Fibroblast of lung (primary cell): ENCODE measurements around the gene SSMEM1. TPM values are rescaled to one million over a fixed set of nuclear protein-coding genes. Genes with fewer than 3 reads are reported as not detected.

Source experiments
- DNase-seq, 2 donors: peaks; one replicate each; pipeline versions ENCODE4 v3.0.0 to v3.0.0-alpha.2; 2010; ENCODE audit warnings: low read depth in 2 of 2
- H2AFZ ChIP-seq: 2 replicates; pipeline ENCODE4 v1.5.1; 2012; ENCODE audit warnings: low read length, control low read depth, inconsistent platforms
- H3K27ac ChIP-seq: 2 replicates; pipeline ENCODE4 v1.5.1; 2011; ENCODE audit warnings: low read length, control low read depth; ENCODE audit not compliant: insufficient read depth
- H3K27me3 ChIP-seq: 2 replicates; pipeline ENCODE4 v1.5.1; 2011; ENCODE audit warnings: mild to moderate bottlenecking, low read length; ENCODE audit not compliant: control insufficient read depth, insufficient read depth
- H3K36me3 ChIP-seq: 2 replicates; pipeline ENCODE4 v1.5.1; 2011; ENCODE audit warnings: low read length; ENCODE audit not compliant: control insufficient read depth, insufficient read depth
- H3K4me1 ChIP-seq: 2 replicates; pipeline ENCODE4 v1.5.1; 2011; ENCODE audit warnings: low read length; ENCODE audit not compliant: control insufficient read depth, insufficient read depth; ENCODE audit errors: extremely low read depth
- H3K4me2 ChIP-seq: 2 replicates; pipeline ENCODE4 v1.5.1; 2011; ENCODE audit warnings: low read length, control low read depth; ENCODE audit not compliant: insufficient read depth; ENCODE audit errors: extremely low read depth
- H3K4me3 ChIP-seq, 4 experiments: fragments of 200-600 bp in 1 of 4; sonication (generic) in 1 of 4; replicated peaks in 1 of 4; 2 replicates each; pipeline ENCODE4 v1.5.1; 2011 to 2016; ENCODE audit warnings: low read length in 4 of 4, low read depth in 3 of 4, mild to moderate bottlenecking in 3 of 4, control low read depth in 2 of 4, inconsistent platforms in 1 of 4, mixed read lengths in 1 of 4; ENCODE audit not compliant: insufficient read depth in 1 of 4; ENCODE audit errors: control extremely low read depth in 1 of 4
- H3K79me2 ChIP-seq: 2 replicates; pipeline ENCODE4 v1.5.1; 2012; ENCODE audit warnings: mild to moderate bottlenecking, low read length, inconsistent platforms; ENCODE audit not compliant: control insufficient read depth, insufficient read depth
- H3K9ac ChIP-seq: 2 replicates; pipeline ENCODE4 v1.5.1; 2011; ENCODE audit warnings: mild to moderate bottlenecking, low read length, control low read depth; ENCODE audit not compliant: insufficient read depth
- H3K9me3 ChIP-seq: 2 replicates; pipeline ENCODE4 v1.5.1; 2012; ENCODE audit warnings: low read depth, low read length; ENCODE audit not compliant: control insufficient read depth, insufficient read depth
- H4K20me1 ChIP-seq: 2 replicates; pipeline ENCODE4 v1.5.1; 2011; ENCODE audit warnings: low read length; ENCODE audit not compliant: control insufficient read depth, insufficient read depth; ENCODE audit errors: extremely low read depth
- EZH2 ChIP-seq: IDR thresholded peaks from 2 replicates; pipeline ENCODE4 v1.5.1; 2012; ENCODE audit warnings: low read length, control low read depth, mild to moderate bottlenecking; ENCODE audit errors: missing control alignments
- polyA plus RNA-seq, 2 donors: library from polyadenylated mRNA; depleted of rRNA in 1 of 2; stranded (reverse) in 1 of 2; unstranded in 1 of 2; fragments of >200 nt; gene quantifications; 2 replicates each; pipeline ENCODE4 v1.2.1, GENCODE V29; 2011 to 2012; ENCODE audit warnings: missing spikeins in 1 of 2
- total RNA-seq: library from RNA; depleted of rRNA; stranded (reverse); fragments of >200 nt; gene quantifications from 2 replicates; pipeline ENCODE4 v1.2.1, GENCODE V29; 2014
- TF ChIP-seq, protein P1 (sequence below), 2 donors: IDR thresholded peaks in 1 of 2; conservative IDR thresholded peaks in 1 of 2; 1 replicate in 1 of 2; 2 replicates in 1 of 2; pipeline ENCODE4 v1.5.1; 2011 to 2012; ENCODE audit warnings: low read length in 2 of 2, control low read depth in 1 of 2, inconsistent platforms in 1 of 2, low read depth in 1 of 2, mild to moderate bottlenecking in 1 of 2

The SSMEM1 gene
- total and polyA plus RNA-seq, 2 donors (not counting 1 experiment from before 2014, with no cell fraction given): not detected

DNA sequence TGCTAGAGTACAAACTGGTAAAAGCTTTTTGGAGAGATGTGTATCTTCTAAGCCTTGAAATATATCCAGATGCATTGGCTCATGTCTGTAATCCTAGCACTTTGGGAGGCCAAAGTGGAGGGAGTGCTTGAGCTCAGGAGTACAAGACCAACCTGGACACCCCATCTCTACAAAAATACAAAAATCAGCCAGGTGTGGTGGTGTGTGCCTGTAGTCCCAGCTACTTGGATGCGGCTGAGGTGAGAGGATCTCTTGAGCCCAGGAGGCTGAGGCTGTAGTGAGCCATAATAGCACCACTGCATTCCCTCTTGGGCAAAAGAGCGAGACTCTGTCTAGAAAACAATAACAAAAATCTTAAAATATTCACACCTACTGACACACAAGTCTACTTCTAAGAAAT, 28.0 kb upstream of the SSMEM1 start:
- Histone ChIP-seq H3K36me3 (peaks cover 2% of the 10 kb centered on the region), H3K4me1 (no peaks in the 10 kb centered on the region), H3K27ac (no peak overlapping the region), H3K79me2 (no peaks in the 10 kb centered on the region), H3K9me3 (no peaks in the 10 kb centered on the region), H3K4me3 (no peak overlapping the region), H4K20me1 (no peaks in the 10 kb centered on the region), H3K27me3 (no peaks in the 10 kb centered on the region), H3K9ac (no peak overlapping the region), H3K4me2 (no peak overlapping the region), H2AFZ (no peak overlapping the region)
- no peak for TF ChIP-seq EZH2
- TF ChIP-seq, protein P1, sequence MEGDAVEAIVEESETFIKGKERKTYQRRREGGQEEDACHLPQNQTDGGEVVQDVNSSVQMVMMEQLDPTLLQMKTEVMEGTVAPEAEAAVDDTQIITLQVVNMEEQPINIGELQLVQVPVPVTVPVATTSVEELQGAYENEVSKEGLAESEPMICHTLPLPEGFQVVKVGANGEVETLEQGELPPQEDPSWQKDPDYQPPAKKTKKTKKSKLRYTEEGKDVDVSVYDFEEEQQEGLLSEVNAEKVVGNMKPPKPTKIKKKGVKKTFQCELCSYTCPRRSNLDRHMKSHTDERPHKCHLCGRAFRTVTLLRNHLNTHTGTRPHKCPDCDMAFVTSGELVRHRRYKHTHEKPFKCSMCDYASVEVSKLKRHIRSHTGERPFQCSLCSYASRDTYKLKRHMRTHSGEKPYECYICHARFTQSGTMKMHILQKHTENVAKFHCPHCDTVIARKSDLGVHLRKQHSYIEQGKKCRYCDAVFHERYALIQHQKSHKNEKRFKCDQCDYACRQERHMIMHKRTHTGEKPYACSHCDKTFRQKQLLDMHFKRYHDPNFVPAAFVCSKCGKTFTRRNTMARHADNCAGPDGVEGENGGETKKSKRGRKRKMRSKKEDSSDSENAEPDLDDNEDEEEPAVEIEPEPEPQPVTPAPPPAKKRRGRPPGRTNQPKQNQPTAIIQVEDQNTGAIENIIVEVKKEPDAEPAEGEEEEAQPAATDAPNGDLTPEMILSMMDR (conservative IDR thresholded peaks at IDR 0.05 in 1 of 2, IDR thresholded peaks at IDR 0.05 in 1 of 2; ENCODE audit: low read depth in 1 of 2, low read length in 2 of 2): no peak
- no peak for DNase-seq

DNA sequence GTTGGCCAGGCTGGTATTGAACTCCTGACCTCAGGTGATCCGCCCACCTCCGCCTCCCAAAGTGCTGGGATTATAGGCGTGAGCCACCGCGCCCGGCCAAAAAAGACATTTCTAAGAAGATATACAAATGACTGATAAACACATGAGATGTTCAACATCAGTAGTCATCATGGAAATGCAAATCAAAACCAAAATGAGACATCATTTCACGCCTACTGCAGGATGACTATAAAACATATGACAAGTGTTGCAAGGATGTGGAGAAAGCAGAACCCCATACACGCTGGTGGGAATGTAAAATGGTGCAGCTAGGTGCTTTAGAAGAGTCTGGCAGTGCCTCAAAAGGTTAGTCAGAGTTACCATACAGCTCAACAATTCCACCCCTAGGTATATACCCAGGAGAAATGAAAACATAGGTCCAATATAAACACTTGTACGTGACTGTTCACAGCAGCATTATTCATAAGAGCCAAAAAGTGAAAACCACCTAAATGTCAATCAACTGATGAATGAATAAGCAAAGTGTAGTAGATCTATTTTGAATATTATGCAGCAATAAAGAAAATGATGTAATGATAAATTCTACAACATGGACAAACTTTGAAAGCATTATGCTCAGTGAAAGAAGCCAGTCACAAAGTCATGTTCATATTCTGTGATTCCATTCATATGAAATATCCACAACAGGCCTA, 26.9 kb upstream of the SSMEM1 start:
- DNase-seq: peak in 1 of 2 donors; percentile 92
- H3K27ac ChIP-seq: no peak overlapping the region
- H3K79me2 ChIP-seq: no peaks in the 10 kb centered on the region

DNA sequence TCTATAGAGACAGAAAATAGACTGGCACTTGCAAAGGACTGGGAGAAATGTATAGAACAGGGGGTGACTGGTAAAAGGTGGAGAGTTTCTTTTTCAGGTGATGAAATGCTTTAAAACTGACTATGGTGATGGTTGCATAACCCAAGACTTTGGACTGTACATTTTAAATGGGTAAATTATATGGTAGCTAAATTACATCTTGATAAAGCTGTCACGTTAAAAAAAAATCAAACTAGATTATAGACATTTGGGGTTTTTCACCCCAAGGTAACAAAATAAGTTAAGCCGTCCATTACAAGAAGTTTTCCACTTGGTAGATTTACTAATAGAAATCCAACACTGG, 26.4 kb upstream of the SSMEM1 start:
- no peaks in the 10 kb centered on the region for H3K79me2 ChIP-seq
- no peak for DNase-seq
- no peak overlapping the region for H3K4me3 ChIP-seq
- no peaks in the 10 kb centered on the region for H3K4me1 ChIP-seq
- H3K27ac ChIP-seq: no peak overlapping the region
- no peak overlapping the region for H3K4me2 ChIP-seq
- H3K27me3 ChIP-seq: no peaks in the 10 kb centered on the region
- H3K9me3 ChIP-seq: no peaks in the 10 kb centered on the region
- no peak overlapping the region for H3K9ac ChIP-seq
- H2AFZ ChIP-seq: no peak overlapping the region
- H4K20me1 ChIP-seq: no peaks in the 10 kb centered on the region
- TF ChIP-seq EZH2: no peak
- TF ChIP-seq, protein P1 (conservative IDR thresholded peaks at IDR 0.05 in 1 of 2, IDR thresholded peaks at IDR 0.05 in 1 of 2; ENCODE audit: low read depth in 1 of 2, low read length in 2 of 2): no peak
- peaks cover 2% of the 10 kb centered on the region for H3K36me3 ChIP-seq

More for the DNA sequence above, 26.9 kb upstream of the SSMEM1 start:
- H3K4me3 ChIP-seq: no peak overlapping the region
- H3K4me1 ChIP-seq: no peaks in the 10 kb centered on the region
- peaks cover 2% of the 10 kb centered on the region for H3K36me3 ChIP-seq
- H3K27me3 ChIP-seq: no peaks in the 10 kb centered on the region
- H3K4me2 ChIP-seq: no peak overlapping the region
- no peak overlapping the region for H2AFZ ChIP-seq
- no peak overlapping the region for H3K9ac ChIP-seq
- no peak for TF ChIP-seq EZH2
- TF ChIP-seq, protein P1 (conservative IDR thresholded peaks at IDR 0.05 in 1 of 2, IDR thresholded peaks at IDR 0.05 in 1 of 2; ENCODE audit: low read depth in 1 of 2, low read length in 2 of 2): no peak
- no peaks in the 10 kb centered on the region for H4K20me1 ChIP-seq
- H3K9me3 ChIP-seq: no peaks in the 10 kb centered on the region
